HFF-Myc (cell line): ENCODE measurements around the gene ECEL1.
A peak's percentile ranks its signal among the peaks of the same experiment; 100 is the strongest.

Source experiments
- DNase-seq: peaks from one replicate; pipeline ENCODE4 v3.0.0-alpha.2; 2011; ENCODE audit warnings: low read depth; ENCODE audit errors: extremely low read depth
- H3K4me3 ChIP-seq: replicated peaks from 2 replicates; pipeline ENCODE4 v1.5.1; 2011; ENCODE audit warnings: low read depth, mild to moderate bottlenecking, control low read depth, low read length
- TF ChIP-seq, protein P1 (sequence below): IDR thresholded peaks from 2 replicates; pipeline ENCODE4 v1.5.1; 2012; ENCODE audit warnings: mild to moderate bottlenecking, low read depth, low read length, control low read depth; ENCODE audit errors: missing control alignments

The ECEL1 gene

DNA sequence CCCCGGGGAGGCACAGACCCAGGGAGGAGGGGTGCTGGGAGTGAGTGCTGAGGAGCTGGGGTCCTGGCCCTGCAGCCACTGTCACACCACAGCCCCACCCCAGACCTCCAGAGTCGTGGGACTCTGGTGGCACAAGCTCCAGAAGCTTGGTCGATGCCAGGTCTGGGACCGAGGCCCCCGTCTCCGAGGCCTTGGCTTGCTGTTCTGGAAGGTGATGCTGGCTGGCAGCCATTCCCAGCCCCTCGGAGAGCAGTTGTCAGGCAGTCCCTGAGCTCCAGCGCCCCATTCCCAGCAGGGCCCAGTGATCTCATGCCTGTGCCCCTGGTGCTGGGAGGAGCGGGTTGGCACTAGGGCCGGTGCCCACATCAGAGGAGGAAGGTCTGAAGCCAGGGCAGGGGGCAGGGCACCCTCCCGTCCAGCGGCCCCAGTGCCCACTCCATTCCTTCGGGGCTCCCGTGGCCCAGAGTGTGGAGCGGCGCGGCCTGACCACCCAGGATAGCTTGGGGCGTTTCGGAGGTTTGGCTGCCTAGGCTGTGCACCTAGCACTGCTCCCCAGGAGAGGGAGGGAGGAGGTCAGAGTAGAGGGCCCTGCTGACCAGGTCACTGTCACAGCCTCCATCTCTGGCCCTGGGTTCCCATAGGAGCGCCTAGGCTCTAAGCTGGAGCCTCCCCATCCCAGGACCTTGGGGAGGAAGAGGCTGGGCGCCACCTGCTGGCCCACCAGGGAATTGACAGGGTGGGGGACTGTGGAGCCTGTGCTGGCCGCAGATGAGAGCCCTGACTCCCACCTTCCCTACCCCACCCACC, 48.5 kb downstream of the ECEL1 start:
- DNase-seq, result no peak
- TF ChIP-seq, protein P1, sequence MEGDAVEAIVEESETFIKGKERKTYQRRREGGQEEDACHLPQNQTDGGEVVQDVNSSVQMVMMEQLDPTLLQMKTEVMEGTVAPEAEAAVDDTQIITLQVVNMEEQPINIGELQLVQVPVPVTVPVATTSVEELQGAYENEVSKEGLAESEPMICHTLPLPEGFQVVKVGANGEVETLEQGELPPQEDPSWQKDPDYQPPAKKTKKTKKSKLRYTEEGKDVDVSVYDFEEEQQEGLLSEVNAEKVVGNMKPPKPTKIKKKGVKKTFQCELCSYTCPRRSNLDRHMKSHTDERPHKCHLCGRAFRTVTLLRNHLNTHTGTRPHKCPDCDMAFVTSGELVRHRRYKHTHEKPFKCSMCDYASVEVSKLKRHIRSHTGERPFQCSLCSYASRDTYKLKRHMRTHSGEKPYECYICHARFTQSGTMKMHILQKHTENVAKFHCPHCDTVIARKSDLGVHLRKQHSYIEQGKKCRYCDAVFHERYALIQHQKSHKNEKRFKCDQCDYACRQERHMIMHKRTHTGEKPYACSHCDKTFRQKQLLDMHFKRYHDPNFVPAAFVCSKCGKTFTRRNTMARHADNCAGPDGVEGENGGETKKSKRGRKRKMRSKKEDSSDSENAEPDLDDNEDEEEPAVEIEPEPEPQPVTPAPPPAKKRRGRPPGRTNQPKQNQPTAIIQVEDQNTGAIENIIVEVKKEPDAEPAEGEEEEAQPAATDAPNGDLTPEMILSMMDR, result peak; percentile 35
- H3K4me3 ChIP-seq, result no peak overlapping the region

DNA sequence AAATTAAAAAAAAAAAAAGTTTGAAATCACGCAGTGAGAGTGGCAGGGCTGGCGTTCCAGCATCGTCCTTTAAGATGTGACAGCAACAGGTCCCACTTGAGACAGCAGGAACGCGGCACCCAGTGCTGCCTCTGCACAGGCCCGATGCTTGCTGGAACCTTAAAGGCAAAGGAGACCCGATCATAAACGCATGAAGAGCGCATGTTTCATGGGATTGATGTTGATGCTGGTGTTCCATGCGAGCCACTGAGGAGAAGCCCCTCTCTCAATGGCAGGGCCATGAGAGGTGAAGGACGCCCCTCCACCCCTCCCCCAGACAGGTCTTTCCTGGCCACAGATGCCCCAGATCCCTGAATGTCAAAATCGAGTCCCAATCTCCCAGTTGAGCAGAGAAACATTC, 49.5 kb downstream of the ECEL1 start:
- TF ChIP-seq, protein P1, result no peak
- DNase-seq, result no peak
- H3K4me3 ChIP-seq, result no peak overlapping the region

DNA sequence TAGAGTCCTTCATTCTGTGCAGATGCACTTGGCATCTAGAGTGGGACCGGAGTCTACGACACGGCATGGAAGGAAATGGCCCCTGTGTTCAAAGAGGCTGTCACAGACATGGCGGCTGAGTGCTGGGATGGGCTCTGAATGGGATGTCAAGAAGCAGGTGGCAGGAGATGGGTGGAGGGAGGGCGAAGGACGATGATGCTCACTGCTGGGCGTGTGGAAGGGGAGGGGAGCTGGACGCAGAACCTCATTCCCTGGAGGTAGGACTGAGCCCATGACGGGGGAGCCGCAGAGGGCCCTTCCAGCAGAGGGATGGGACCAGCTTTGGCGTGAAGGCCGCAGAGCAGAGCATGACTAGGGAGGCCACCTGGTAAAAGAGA, 50.5 kb downstream of the ECEL1 start:
- TF ChIP-seq, protein P1, result no peak
- no peak for DNase-seq
- no peak overlapping the region for H3K4me3 ChIP-seq

DNA sequence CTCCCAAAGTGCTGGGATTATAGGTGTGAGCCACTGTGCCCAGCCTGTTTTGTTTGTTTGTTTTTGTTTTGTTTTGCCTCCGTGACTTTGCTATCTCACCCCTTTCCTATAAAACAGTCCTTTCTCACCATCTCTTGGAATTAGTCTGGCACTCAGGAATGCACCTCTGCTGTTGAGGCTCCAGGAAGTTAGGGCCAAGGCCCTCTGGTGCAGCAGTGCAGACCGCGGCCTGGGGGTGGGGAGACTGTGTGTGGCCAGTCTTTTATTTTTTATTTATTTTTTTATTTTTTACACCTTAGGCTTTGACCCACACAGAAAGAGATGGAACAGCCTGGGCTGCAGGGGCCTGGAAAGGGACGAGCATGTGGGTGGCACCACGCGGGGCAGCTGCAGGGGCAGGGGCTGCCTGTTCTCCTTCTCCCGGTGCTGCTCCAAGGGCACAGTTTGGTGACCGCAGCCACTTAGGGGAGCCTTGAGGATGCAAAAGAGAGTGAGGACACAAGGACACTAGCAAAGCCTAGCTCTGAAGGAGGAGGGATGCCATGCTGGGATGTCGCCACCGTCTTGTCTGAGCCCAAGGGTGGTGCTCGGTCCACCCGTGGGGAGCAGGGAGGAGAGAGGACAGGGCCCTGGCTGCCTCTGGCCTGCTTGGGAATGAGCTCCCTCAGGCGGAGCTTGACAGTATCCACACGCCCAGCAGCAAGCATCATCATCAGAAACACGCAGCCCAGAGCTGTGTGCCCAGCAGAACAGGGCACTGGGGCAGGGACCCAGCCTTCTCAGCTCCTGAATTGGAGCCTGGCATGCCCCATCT, 51.0 kb downstream of the ECEL1 start:
- no peak for DNase-seq
- TF ChIP-seq, protein P1, result no peak

DNA sequence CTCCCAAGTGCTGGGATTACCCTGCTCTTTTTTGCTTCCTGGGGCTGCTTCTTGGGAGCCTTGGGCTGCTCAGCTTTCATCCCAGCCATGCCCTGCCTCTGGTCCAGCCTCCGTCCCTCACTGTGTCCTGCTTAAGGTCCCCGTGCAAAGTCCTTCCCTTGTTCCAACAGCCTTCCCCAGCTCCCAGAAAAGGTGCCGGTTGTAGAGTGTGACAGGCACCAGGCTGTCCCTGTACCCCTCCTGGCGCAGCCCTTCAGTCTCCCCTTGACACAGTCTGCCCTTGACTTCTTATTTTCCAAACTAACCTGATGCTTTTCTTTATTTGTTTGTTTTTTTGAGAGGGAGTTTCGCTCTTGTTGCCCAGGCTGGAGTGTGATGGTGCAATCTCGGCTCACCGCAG, 51.8 kb downstream of the ECEL1 start:
- no peak overlapping the region for H3K4me3 ChIP-seq
- no peak for DNase-seq
- TF ChIP-seq, protein P1, result no peak

More for the DNA sequence above, 51.0 kb downstream of the ECEL1 start:
- H3K4me3 ChIP-seq, result no peak overlapping the region

DNA sequence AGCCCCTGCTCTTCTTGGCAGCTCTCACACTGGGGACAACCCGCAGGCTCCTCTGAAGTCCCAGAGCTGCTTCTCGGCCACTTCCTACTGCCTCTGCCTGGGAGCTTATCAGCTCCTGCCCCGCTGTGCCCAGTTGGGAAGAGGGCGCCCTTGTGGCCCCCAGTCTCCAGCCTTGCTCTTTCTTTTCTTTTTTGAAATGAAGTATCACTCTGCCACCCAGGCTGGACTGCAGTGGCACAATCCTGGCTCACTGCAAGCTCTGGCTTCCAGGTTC, 52.3 kb downstream of the ECEL1 start:
- TF ChIP-seq, protein P1, result no peak
- no peak for DNase-seq
- no peak overlapping the region for H3K4me3 ChIP-seq
